Measurements from ENCODE around the gene SMIM28.
"Not testable (repeated sequence)": the region's sequence is repeated elsewhere in the genome, so short reads cannot be mapped to it uniquely, and the experiment has no call there.

The SMIM28 gene

GRCh38 chr6:138377844-138378243 is at the start of gene SMIM28:
TSS of gene SMIM28 (plus strand) at chr6:138377905. CDS start at chr6:138378073, 168 bp downstream.
- no peak for DNase-seq

DNA sequence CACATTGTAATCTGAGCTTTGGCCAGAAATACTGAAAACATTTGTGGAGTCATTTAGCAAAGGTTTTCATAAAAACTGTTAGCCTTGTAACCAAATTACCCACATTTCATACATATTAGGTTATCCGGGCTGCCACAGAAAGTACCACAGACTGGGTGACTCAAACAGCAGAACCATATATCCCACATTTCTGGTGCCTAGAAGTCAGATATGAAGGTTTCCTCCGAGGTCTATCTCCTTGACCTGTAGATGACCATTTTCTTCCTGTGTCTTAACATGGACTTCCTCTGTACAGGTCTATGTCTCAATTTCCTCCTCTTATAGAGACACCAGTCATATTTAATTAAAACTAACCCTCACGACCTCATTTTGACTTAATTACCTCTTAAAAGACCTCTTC is 49.5 kb upstream of the SMIM28 start:
- no peak for DNase-seq

DNA sequence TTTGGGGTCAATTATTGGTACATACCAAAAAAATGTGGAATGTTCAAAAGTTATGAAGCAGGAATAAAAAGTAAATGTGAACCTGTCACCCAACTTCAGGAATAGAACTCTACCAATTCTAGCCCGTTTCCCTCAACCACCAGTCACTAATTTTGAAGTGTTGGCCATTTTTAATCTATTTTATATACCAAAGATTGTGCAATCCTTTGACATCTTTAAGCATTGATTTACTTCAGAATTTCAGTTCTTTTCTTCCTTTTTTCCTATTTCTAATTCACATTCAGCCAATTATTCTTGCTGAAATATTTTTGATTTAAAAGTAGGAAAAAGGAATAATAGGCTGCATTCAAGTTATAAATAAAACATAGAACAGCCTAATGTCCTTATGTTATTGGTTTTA is 46.9 kb upstream of the SMIM28 start:
- DNase-seq: no peak

GRCh38 chr6:138331444-138331843 is 46.3 kb upstream of the SMIM28 start:
- no peak for DNase-seq

- no peak for DNase-seq
Observed at GRCh38 chr6:138331984-138332383, 45.7 kb upstream of the SMIM28 start.

- no peak for DNase-seq
Observed at GRCh38 chr6:138334000-138334399, 43.7 kb upstream of the SMIM28 start.

GRCh38 chr6:138334963-138335362 is 42.7 kb upstream of the SMIM28 start:
- no peak for DNase-seq

DNA sequence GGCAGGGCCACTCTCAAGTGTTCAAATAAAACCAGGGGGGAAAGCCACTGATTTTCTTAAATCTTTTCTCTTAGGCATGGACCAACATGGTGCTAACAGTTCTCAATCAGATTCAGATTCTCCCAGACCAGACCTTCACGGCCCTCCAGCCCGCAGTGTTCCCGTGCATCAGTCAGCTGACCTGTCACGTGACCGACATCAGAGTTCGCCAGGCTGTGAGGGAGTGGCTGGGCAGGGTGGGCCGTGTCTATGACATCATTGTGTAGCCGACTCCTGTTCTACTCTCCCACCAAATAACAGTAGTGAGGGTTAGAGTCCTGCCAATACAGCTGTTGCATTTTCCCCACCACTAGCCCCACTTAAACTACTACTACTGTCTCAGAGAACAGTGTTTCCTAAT is 41.5 kb upstream of the SMIM28 start:
- DNase-seq: no peak

DNA sequence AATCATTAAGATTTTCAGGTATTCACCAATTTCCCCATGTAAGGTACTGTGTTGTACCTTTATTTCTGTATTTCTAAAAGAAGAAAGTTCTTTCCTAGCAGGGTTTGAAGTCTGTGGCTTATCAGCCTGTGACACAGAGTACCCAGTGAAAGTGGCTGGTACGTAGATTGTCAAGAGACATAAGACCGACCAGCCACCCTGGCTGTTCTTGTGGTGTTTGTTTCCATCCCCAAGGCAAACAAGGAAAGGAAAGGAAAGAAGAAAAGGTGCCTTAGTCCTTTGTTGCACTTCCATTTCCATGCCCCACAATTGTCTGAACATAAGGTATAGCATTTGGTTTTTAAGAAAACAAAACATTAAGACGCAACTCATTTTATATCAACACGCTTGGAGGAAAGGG is 40.6 kb upstream of the SMIM28 start:
- no peak for DNase-seq

DNA sequence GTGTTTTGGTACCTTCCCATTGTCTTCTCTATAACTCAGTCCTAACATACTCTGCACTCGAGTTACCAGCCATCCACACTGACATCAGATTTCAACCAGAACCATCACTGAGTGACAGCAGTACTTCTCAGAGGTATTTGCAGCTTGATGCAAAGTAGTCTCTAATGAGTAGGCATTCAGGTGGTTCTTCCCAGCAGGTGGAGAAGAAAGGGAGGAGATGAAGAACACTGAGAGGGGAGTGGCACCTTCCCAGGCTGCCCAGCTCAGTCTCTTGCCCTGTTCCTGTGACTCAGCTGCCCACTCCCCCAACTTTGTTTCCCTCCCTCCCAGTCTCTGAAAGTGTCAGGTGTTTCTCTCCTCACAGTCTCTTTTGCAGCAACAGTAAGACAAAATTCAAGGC is 38.7 kb upstream of the SMIM28 start:
- no peak for DNase-seq

GRCh38 chr6:138341176-138341575 is 36.5 kb upstream of the SMIM28 start:
- DNase-seq: no peak

DNA sequence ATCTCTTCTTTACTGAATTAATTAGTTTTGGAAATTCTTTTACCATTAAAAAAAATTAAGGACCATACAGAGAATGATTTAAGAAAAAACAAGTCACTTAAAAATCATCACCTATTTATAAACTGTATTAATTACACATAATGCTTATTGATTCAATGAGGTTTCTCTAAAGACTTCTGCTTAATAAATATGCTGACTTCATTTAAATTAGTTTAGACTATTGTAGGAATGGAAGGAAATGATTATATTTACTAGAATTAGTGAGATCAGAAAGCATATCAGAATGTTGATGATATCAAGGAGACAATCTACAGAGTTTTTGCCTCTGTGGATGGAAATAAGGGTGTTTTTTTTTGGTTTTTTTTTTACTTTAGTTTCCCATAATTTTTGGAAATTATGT is 34.6 kb upstream of the SMIM28 start:
- no peak for DNase-seq

DNA sequence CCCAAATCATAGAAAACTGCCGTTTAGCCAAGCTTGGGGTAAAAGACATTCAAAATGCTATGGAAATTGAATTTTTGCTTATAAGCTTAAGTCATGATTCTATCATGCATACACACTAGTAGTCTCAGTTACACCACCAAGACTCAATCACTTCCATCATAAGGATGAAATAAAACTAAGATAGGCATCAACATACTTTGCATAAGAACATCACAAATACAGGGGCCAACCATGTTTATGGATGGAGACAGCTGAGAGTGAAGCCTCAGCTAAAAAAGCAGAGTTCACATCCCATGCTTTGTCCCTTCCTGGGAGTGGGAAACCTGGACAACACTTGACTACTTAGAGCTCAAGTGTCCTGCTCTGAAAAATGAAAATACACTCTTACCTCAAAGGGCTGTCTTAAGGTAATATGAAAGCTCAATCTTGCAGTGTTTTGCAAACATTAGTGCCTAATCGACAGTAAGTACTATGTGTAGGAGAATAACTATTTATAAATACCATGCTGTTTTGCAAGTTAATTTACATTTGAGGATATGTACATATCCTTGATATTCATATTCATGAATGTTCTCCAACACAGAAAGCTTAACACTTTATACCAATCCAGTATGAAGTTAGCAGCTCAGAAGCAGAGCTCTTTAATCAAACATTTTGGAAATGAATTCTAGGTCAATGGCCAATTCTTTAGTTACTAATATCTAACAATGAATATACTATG is 32.0 kb upstream of the SMIM28 start:
- DNase-seq: no peak

DNA sequence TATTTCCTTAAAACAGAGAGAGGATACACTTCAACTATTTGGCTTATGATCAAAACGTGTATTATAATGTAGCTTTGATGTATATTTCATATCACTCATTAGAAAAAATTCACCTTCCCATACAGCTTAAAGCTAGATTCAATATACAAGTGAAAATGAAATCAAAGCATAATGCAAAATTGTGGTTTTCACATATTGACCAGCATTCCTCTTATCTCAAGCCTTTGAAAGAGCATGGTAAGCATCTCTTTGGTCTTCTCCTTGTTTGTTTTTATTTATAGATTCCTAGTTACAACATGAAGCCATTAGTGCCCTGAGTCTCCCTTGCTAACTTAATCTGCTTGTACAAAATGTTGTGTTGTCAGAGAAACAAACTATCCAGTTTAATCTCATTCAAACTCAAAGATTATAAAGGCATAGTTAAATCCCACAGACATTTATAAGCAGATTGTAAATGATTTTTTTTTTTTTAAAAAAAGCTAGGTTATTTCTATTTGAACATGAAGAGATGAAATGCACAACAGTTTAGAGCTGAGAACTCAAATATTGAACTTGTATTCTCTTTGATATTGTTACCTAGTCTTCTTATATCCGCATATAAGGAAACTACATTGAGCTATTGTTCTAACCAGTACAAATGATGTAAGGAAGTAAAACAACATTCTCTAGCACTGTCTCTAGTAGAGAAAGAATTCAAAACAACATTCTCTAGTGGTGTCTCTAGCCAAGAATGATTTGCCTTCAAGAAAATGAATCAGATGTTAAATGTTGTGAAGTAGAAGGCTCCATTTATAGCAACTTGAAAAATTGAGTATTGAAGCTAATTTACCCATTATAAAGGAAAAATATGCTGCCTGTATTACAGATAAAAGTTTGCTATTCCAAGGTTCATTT is 31.2 kb upstream of the SMIM28 start:
- DNase-seq: no peak

- no peak for DNase-seq
Observed at GRCh38 chr6:138347864-138348263, 29.8 kb upstream of the SMIM28 start.

- DNase-seq: no peak
Observed at GRCh38 chr6:138349891-138350290, 27.8 kb upstream of the SMIM28 start.

GRCh38 chr6:138357928-138358327 is 19.8 kb upstream of the SMIM28 start:
- no peak for DNase-seq

DNA sequence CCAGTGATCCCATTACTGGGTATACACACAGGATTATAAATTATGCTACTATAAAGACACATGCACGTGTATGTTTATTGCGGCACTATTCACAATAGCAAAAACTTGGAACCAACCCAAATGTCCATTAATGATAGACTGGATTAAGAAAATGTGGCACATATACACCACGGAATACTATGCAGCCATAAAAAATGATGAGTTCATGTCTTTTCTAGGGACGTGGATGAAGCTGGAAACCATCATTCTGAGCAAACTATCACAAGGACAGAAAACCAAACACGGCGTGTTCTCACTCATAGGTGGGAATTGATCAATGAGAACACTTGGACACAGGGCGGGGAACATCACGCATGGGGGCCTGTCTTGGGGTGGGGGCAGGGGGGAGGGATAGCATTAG is 9.0 kb upstream of the SMIM28 start:
- not testable (repeated sequence) for DNase-seq

GRCh38 chr6:138370631-138371451 is 6.9 kb upstream of the SMIM28 start:
- no peak for DNase-seq

GRCh38 chr6:138371452-138371711 is 6.3 kb upstream of the SMIM28 start:
- DNase-seq: no peak

GRCh38 chr6:138371720-138372119 is 6.0 kb upstream of the SMIM28 start:
- DNase-seq: no peak

DNA sequence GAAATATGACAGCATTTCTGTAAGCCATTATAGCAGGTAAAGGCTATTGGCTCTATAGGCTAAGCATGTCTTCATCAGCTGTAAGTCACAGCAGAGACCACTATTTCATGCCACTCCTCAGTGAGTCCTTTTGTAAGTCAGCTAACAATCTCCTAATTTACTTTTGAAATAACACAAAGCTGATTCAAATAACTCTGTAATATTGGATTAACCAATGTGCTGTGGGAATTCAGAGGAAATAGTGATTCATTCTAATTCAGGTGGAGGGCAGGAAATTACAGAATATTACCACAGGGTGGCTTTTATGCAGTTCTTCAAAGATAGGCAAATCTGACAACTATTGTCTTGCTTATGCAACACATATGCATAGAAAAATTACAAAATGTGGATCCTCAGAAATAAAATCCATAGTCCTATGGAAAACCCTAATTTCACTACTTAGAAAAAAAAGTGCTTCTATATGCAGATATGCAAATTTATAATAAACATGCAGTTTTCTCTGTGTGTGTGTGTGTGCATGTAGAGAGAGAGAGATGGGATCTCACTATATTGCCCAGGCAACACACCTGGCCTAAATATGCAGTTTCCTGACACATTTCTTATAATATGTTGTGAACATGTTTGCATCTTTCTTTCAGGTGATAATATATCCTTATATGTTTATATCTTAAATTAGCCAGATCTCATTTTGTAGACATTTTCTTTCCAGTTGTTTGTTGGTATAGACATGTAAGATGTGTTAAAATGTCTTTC is 4.8 kb upstream of the SMIM28 start:
- no peak for DNase-seq

DNA sequence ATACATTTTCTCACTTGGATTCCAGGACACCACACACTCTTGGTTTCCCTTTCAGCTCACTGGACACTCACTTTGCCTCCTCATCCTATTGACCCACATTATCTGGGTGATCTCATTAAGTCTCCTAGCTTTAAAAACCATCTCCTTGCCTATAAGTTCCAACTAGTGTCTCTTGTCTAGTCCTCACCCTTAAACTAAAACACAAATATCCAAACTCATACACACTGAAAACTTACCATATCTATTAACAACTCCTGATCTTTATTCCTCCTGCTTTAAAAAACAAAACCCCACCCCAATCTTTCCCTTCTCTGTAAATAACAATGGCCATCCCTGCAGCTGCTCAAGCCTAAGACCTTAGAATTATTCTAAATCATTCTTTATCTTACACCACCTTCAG is 3.5 kb upstream of the SMIM28 start:
- DNase-seq: no peak

All from CD4-positive, alpha-beta T cell treated with Interleukin-17A for 4 hours (primary cell).